Gastrocnemius medialis (tissue), 4 donors: ENCODE measurements around the gene ALPP. TPM values are rescaled to one million over a fixed set of nuclear protein-coding genes. Genes with fewer than 3 reads are reported as not detected.
A peak's percentile ranks its signal among the peaks of the same experiment; 100 is the strongest.

Experiments used
- ATAC-seq, 2 donors: fragments of 150-250 bp; one replicate each; pipeline ENCODE4 v1.9.1; 2016
- DNase-seq, 2 donors: peaks; one replicate each; pipeline ENCODE4 v3.0.0-alpha.2; 2019
- H3K27ac ChIP-seq, 4 donors: fragments of 200-600 bp; sonication (generic); 1 replicate in 1 of 4; 2 replicates in 3 of 4; pipeline ENCODE4 v1.5.1; 2016 to 2018; ENCODE audit warnings: mild to moderate bottlenecking in 2 of 4, moderate library complexity in 1 of 4
- H3K27me3 ChIP-seq, 3 donors: fragments of 200-600 bp; sonication (generic) in 2 of 3; 1 replicate in 1 of 3; 2 replicates in 2 of 3; pipeline versions ENCODE4 v1.5.1 to v1.6.0; 2016 to 2019; ENCODE audit warnings: mild to moderate bottlenecking in 1 of 3, moderate library complexity in 1 of 3
- H3K36me3 ChIP-seq, 2 donors: fragments of 200-600 bp; sonication (generic) in 1 of 2; one replicate each; pipeline ENCODE4 v1.5.1; 2017 to 2018
- H3K4me1 ChIP-seq, 2 donors: fragments of 200-600 bp; sonication (generic) in 1 of 2; one replicate each; pipeline ENCODE4 v1.5.1; 2016 to 2017; ENCODE audit warnings: mild to moderate bottlenecking in 2 of 2
- H3K4me3 ChIP-seq, 4 donors: fragments of 200-600 bp; sonication (generic) in 3 of 4; 1 replicate in 1 of 4; 2 replicates in 3 of 4; pipeline ENCODE4 v1.5.1; 2016 to 2019; ENCODE audit warnings: mild to moderate bottlenecking in 2 of 4
- H3K9me3 ChIP-seq, 3 donors: fragments of 200-600 bp; sonication (generic) in 2 of 3; 1 replicate in 1 of 3; 2 replicates in 2 of 3; pipeline ENCODE4 v1.5.1; 2016 to 2019
- POLR2A ChIP-seq, 2 donors: fragments of 450-650 bp; IDR thresholded peaks; one replicate each; pipeline ENCODE4 v1.6.1; 2017; ENCODE audit warnings: antibody characterized with exemption in 2 of 2, mild to moderate bottlenecking in 2 of 2, moderate library complexity in 2 of 2
- in situ Hi-C, 4 donors: fragments of 200-750 bp; cut with MboI; loops; one replicate each; pipeline versions ENCODE4 v1.15.0 to v1.8.0; 2017; ENCODE audit warnings: low sequenced_read_pairs in 4 of 4
- intact Hi-C: fragments of 100-400 bp; cut with DNase I; formaldehyde crosslinking; loops from one replicate; pipeline ENCODE4 v1.15.1; 2023; ENCODE audit warnings: low total_unique reads
- total RNA-seq, 4 donors: library from RNA; depleted of rRNA; stranded (reverse); fragments of >200 nt; gene quantifications; one replicate each; pipeline versions ENCODE4 v1.1.0 to v1.2.3, GENCODE V29; 2016
- TF ChIP-seq, protein P1 (sequence below), 5 experiments: fragments of 450-650 bp in 3 of 5; fragments of 200-600 bp in 2 of 5; sonication (generic) in 2 of 5; IDR thresholded peaks in 4 of 5; conservative IDR thresholded peaks in 1 of 5; 1 replicate in 4 of 5; 2 replicates in 1 of 5; pipeline ENCODE4 v1.5.1; 2016 to 2019; ENCODE audit warnings: antibody characterized with exemption in 5 of 5, mild to moderate bottlenecking in 3 of 5, moderate library complexity in 3 of 5

ALPP gene
- total RNA-seq, 4 donors from 2014 or later: not detected

DNA sequence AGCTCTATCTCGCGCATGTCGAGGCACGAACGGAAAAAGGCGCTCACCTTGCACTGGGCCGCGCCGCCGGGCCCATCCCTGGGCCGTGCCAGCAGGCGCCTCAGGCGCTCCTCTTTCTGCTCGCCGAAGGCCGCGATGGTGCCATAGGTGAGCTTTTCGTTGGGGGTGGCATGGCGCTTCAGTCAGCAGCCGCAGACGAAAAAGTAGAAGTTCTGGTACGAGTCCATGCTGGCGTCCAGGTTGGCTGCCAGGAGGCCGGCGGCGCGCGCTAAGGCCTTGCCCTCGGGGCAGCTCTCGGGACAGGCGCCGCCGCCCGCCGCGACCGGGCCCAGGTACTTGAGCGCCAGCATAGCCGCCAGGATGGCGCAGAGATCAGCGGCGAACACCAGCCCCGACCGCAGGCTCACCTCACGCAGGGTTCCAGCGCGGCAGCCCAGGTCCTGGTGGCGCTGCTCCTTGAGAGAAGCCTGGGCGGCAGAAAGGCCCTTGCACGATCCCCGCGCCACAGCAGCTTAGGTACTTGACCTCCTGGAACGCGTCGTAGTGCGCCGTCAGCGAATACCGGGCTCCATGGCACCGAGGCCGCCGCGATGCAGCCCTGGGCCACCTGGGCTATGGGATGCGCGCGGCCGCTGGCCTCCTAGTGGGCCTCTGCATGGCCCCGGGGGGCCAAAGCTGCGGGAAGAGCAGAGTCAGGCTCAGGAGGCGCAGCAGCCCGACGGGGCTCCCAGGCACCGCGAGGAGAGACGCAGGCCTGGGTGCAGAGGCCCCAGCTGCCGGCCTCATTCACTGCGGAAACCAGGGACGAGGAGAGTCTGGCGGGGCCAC is 40.9 kb downstream of the ALPP start:
- TF ChIP-seq POLR2A (IDR thresholded peaks at IDR 0.05): no peak
- TF ChIP-seq, protein P1, sequence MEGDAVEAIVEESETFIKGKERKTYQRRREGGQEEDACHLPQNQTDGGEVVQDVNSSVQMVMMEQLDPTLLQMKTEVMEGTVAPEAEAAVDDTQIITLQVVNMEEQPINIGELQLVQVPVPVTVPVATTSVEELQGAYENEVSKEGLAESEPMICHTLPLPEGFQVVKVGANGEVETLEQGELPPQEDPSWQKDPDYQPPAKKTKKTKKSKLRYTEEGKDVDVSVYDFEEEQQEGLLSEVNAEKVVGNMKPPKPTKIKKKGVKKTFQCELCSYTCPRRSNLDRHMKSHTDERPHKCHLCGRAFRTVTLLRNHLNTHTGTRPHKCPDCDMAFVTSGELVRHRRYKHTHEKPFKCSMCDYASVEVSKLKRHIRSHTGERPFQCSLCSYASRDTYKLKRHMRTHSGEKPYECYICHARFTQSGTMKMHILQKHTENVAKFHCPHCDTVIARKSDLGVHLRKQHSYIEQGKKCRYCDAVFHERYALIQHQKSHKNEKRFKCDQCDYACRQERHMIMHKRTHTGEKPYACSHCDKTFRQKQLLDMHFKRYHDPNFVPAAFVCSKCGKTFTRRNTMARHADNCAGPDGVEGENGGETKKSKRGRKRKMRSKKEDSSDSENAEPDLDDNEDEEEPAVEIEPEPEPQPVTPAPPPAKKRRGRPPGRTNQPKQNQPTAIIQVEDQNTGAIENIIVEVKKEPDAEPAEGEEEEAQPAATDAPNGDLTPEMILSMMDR (IDR thresholded peaks at IDR 0.05 in 4 of 5, conservative IDR thresholded peaks at IDR 0.05 in 1 of 5): no peak
- Histone ChIP-seq H3K4me1 (peaks cover 0 to 9% of the 10 kb centered on the region in 2 donors), H3K27me3 (peaks cover 48 to 62% (median 58%) of the 10 kb centered on the region in 3 donors), H3K36me3 (no peaks in the 10 kb centered on the region), H3K27ac (no peak overlapping the region), H3K4me3 (peak overlapping the region in 3 of 4 donors; percentile 20 to 32 (median 25)), H3K9me3 (no peaks in the 10 kb centered on the region)
- in situ Hi-C loops: no loop called here
- intact Hi-C loops: no loop called here
- DNase-seq (no peak), ATAC-seq (no peak)

DNA sequence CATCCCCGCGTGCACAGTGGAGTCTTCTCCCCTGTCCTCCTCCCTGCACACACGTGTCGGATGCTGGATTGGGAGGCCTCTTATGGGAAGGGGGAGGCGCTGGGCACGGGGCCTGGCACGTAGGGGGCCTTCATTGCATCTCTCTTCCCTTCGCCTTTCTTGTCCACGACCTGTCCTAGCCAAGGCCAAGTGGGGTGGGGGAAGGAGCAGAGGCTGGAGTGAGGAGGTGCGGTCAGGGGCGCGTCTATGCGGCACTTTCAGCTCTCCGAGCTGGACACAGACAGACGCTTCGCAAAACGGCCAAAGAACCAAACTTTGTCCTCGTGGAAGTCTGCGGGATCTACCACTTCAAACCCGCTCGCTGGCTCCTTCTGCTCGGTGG is 41.5 kb downstream of the ALPP start:
- peak overlapping the region in 1 of 4 donors; percentile 6 for H3K4me3 ChIP-seq
- intact Hi-C loops: no loop called here
- no peaks in the 10 kb centered on the region for H3K9me3 ChIP-seq
- H3K27ac ChIP-seq: no peak overlapping the region
- ATAC-seq: no peak
- in situ Hi-C loops: no loop called here
- TF ChIP-seq, protein P1 (IDR thresholded peaks at IDR 0.05 in 4 of 5, conservative IDR thresholded peaks at IDR 0.05 in 1 of 5): no peak
- no peak for TF ChIP-seq POLR2A (IDR thresholded peaks at IDR 0.05)
- no peak for DNase-seq
- H3K4me1 ChIP-seq: peaks cover 0 to 9% of the 10 kb centered on the region in 2 donors
- peaks cover 48 to 62% (median 60%) of the 10 kb centered on the region in 3 donors for H3K27me3 ChIP-seq
- H3K36me3 ChIP-seq: no peaks in the 10 kb centered on the region

DNA sequence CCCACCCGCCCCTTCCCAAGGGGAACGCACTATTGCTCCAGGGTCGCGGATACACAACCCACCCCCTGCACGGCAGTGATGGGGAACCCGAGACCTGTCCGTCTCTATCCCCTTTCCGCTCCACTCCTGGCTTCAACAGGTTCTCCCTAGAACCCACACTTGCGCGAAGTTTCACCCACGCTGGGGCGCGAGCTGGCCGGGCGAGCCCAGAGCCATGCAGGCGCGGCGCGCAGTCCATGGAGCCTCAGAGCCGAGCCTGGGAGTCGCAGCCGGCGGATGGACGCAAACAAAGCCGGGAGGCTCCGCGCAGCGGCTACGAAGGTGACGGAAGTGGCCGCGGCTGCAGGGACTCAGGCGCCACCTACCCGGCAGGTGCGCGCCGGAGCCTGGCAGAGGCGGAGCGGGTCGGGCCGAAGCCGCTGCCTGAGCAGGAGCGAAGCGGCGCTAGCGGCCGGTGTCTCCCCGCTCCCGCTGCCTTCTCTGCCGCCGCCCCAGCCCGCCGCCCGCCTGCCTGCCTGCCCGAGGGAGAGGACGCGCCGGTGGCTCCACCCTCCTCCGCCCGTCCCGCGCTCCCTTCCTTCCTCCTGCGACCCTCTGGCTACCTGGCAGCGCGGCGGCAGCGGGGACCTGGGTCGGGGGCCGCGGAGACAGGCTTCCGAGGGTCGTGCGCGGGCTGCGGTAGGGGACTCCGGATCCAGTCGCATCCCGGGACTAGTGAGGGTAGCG is 42.1 kb downstream of the ALPP start:
- no peak for DNase-seq
- H3K9me3 ChIP-seq: no peaks in the 10 kb centered on the region
- no peak for ATAC-seq
- H3K27ac ChIP-seq: no peak overlapping the region
- H3K4me1 ChIP-seq: peaks cover 0 to 9% of the 10 kb centered on the region in 2 donors
- intact Hi-C loops: no loop called here
- no peak for TF ChIP-seq POLR2A (IDR thresholded peaks at IDR 0.05)
- TF ChIP-seq, protein P1 (IDR thresholded peaks at IDR 0.05 in 4 of 5, conservative IDR thresholded peaks at IDR 0.05 in 1 of 5): no peak
- peak overlapping the region in 3 of 4 donors; percentile 6 to 13 (median 9) for H3K4me3 ChIP-seq
- no peaks in the 10 kb centered on the region for H3K36me3 ChIP-seq
- H3K27me3 ChIP-seq: peaks cover 48 to 62% (median 62%) of the 10 kb centered on the region in 3 donors
- in situ Hi-C loops: no loop called here

DNA sequence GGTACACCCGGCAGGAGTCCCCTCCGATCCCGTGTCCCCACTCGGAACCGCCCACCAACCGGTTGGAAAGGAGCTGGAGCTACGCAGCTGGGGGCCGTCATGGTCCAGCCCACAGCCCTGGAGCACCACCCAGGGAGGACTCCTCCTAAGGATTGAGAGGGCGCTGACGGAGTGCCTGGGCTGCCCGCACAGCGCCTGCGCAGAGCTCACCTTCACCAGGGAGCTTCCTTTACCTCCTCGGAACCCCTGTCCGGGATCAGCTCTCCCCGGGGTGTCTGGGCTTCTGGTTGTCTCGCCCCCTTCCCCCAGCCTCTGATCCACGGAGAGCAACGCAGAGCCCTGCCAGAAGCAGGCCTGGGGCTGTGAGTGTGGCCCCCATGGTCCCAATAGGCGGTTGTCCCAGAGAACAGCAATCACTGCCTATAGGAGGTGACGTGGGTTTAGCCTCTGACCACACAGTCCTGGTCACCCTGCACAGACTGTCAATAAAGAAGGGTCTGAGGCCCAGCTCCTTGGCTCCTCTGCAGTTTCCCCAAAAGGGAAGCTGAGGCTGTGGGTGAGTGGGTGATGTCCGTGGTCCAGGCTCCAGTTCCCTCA is 42.7 kb downstream of the ALPP start:
- peaks cover 48 to 62% (median 59%) of the 10 kb centered on the region in 3 donors for H3K27me3 ChIP-seq
- H3K27ac ChIP-seq: no peak overlapping the region
- no peaks in the 10 kb centered on the region for H3K36me3 ChIP-seq
- intact Hi-C loops (no loop called here), in situ Hi-C loops (no loop called here)
- H3K4me3 ChIP-seq: no peak overlapping the region
- no peak for ATAC-seq
- no peaks in the 10 kb centered on the region for H3K9me3 ChIP-seq
- no peak for DNase-seq
- peaks cover 0 to 9% of the 10 kb centered on the region in 2 donors for H3K4me1 ChIP-seq
- TF ChIP-seq, protein P1 (IDR thresholded peaks at IDR 0.05 in 4 of 5, conservative IDR thresholded peaks at IDR 0.05 in 1 of 5): no peak
- TF ChIP-seq POLR2A (IDR thresholded peaks at IDR 0.05): no peak
